Suprapubic skin (tissue), 4 donors: ENCODE data around the gene WDR6. TPM values are rescaled to one million over a fixed set of nuclear protein-coding genes. Genes with fewer than 3 reads are reported as not detected.
"Not testable (repeated sequence)": the region's sequence is repeated elsewhere in the genome, so short reads cannot be mapped to it uniquely, and the experiment has no call there.

ENCODE experiments used
- DNase-seq, 2 donors: peaks; one replicate each; pipeline ENCODE4 v3.0.0-alpha.2; 2019; ENCODE audit warnings: low spot score in 2 of 2
- H3K27ac ChIP-seq: fragments of 200-600 bp; sonication (generic); one replicate; pipeline ENCODE4 v1.5.1; 2019
- H3K27me3 ChIP-seq: fragments of 200-600 bp; sonication (generic); one replicate; pipeline ENCODE4 v1.5.1; 2019
- H3K36me3 ChIP-seq: fragments of 200-600 bp; sonication (generic); one replicate; pipeline ENCODE4 v1.5.1; 2019
- H3K4me1 ChIP-seq: fragments of 200-600 bp; sonication (generic); one replicate; pipeline ENCODE4 v1.5.1; 2019
- H3K4me3 ChIP-seq: fragments of 200-600 bp; sonication (generic); one replicate; pipeline ENCODE4 v1.5.1; 2019; ENCODE audit warnings: mild to moderate bottlenecking
- H3K9me3 ChIP-seq: fragments of 200-600 bp; sonication (generic); one replicate; pipeline ENCODE4 v1.5.1; 2019
- EP300 ChIP-seq: sonication (generic); formaldehyde crosslinking; IDR thresholded peaks from one replicate; pipeline ENCODE4 v1.6.1; 2017; ENCODE audit warnings: antibody characterized with exemption
- POLR2A ChIP-seq, 2 donors: fragments of 450-650 bp; IDR thresholded peaks; one replicate each; pipeline ENCODE4 v1.6.1; 2017; ENCODE audit warnings: antibody characterized with exemption in 2 of 2, mild to moderate bottlenecking in 2 of 2, moderate library complexity in 2 of 2
- POLR2AphosphoS5 ChIP-seq, 3 donors: sonication (generic); formaldehyde crosslinking; IDR thresholded peaks; one replicate each; pipeline ENCODE4 v1.6.1; 2017; ENCODE audit warnings: antibody characterized with exemption in 3 of 3
- WGBS: methylation state at CpG from one replicate; pipeline ENCODE4 v1.1.5; 2018; 5-methylcytosine and 5-hydroxymethylcytosine counted together
- total RNA-seq, 4 donors: library from RNA; depleted of rRNA; stranded (reverse); fragments of >200 nt; gene quantifications; one replicate each; pipeline ENCODE4 v1.1.0, GENCODE V29; 2016
- TF ChIP-seq, protein P1 (sequence below), 2 donors: fragments of 200-600 bp in 1 of 2; fragments of 450-650 bp in 1 of 2; sonication (generic) in 1 of 2; IDR thresholded peaks; one replicate each; pipeline ENCODE4 v1.5.1; 2016 to 2019; ENCODE audit warnings: antibody characterized with exemption in 2 of 2, mild to moderate bottlenecking in 1 of 2, moderate library complexity in 1 of 2

Gene WDR6
- total RNA-seq, 4 donors from 2014 or later, result 49.1 to 105 (median 55.5) TPM

DNA sequence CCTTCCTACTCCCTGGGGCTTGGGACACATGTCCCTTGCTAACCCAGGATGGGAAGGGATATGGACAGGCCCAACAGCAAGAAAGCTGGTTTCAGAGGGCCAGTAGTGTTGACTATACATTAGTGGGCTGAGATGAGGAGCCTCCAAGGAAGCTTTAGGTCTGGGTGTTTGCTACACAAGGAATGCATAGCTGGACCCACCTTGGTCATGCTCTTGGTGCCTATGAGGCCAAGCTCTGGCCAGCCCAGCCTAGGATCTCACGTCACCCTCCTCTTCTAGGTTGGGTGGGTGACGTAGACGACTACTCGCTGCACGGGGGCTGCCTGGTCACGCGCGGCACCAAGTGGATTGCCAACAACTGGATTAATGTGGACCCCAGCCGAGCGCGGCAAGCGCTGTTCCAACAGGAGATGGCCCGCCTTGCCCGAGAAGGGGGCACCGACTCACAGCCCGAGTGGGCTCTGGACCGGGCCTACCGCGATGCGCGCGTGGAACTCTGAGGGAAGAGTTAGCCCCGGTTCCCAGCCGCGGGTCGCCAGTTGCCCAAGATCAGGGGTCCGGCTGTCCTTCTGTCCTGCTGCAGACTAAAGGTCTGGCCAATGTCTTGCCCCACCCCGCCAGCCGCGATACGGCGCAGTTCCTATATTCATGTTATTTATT is 653 bp upstream of the WDR6 start:
- Histone ChIP-seq H3K36me3 (peaks cover 1% of the 10 kb centered on the region), H3K9me3 (no peaks in the 10 kb centered on the region), H3K4me1 (peaks cover 27% of the 10 kb centered on the region), H3K27ac (peak overlapping the region; percentile 91), H3K27me3 (no peaks in the 10 kb centered on the region), H3K4me3 (peak overlapping the region; percentile 69)
- peak in 1 of 2 donors; percentile 82 for DNase-seq
- WGBS, result 0% methylated on average over 5 of the region's 32 CpGs
- TF ChIP-seq, protein P1, sequence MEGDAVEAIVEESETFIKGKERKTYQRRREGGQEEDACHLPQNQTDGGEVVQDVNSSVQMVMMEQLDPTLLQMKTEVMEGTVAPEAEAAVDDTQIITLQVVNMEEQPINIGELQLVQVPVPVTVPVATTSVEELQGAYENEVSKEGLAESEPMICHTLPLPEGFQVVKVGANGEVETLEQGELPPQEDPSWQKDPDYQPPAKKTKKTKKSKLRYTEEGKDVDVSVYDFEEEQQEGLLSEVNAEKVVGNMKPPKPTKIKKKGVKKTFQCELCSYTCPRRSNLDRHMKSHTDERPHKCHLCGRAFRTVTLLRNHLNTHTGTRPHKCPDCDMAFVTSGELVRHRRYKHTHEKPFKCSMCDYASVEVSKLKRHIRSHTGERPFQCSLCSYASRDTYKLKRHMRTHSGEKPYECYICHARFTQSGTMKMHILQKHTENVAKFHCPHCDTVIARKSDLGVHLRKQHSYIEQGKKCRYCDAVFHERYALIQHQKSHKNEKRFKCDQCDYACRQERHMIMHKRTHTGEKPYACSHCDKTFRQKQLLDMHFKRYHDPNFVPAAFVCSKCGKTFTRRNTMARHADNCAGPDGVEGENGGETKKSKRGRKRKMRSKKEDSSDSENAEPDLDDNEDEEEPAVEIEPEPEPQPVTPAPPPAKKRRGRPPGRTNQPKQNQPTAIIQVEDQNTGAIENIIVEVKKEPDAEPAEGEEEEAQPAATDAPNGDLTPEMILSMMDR (IDR thresholded peaks at IDR 0.05), result no peak
- TF ChIP-seq POLR2AphosphoS5 (IDR thresholded peaks at IDR 0.05), result no peak
- TF ChIP-seq POLR2A (IDR thresholded peaks at IDR 0.05), result no peak

DNA sequence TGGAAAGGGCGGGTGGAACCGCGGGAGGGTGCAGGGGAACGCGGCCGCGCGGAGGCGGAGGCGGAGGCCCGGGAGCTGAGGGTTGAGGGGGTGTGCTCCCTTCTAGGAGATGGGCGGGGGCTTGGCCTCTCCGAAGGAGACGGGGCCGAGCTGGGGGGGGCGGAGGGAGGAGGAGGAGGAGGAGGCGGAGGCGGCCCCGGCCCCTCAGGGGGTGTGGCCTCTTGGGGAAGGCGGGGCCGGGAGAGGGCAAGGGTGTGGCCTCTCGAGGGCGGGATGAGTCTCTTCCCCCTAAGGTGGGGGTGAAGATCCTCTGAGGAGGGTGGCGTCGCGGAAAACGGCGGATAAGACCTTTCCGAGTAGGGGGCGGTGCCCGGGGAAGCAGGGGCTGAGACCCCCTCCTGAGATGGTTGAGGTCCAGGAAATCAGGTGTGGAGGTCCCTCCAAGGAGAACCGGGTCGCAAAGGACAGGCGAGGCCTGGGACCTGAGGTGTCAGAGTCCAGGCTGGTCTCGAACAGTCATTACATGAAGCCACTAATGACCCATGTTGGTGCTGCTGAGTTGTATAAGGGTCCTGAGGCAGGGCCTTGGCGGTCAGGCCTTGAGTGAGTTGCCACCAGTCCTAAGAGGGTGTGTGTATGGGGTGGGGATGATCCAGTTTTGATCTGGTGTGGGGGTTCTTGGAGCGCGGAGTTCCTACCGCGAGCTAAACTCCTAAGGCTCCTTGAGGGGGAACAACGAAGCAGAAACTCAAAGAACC is 759 bp downstream of the WDR6 start:
- peak; percentile 96 to 97 for DNase-seq
- H3K27me3 ChIP-seq, result no peaks in the 10 kb centered on the region
- TF ChIP-seq POLR2A (IDR thresholded peaks at IDR 0.05) (no peak), POLR2AphosphoS5 (IDR thresholded peaks at IDR 0.05) (no peak), EP300 (no peak)
- TF ChIP-seq, protein P1 (IDR thresholded peaks at IDR 0.05), result no peak
- peak overlapping the region; percentile 91 for H3K27ac ChIP-seq
- H3K36me3 ChIP-seq, result peaks cover 14% of the 10 kb centered on the region
- H3K4me3 ChIP-seq, result peak overlapping the region; percentile 69
- WGBS, result 16% methylated on average over 31 of the region's 41 CpGs
- peaks cover 37% of the 10 kb centered on the region for H3K4me1 ChIP-seq
- H3K9me3 ChIP-seq, result no peaks in the 10 kb centered on the region

DNA sequence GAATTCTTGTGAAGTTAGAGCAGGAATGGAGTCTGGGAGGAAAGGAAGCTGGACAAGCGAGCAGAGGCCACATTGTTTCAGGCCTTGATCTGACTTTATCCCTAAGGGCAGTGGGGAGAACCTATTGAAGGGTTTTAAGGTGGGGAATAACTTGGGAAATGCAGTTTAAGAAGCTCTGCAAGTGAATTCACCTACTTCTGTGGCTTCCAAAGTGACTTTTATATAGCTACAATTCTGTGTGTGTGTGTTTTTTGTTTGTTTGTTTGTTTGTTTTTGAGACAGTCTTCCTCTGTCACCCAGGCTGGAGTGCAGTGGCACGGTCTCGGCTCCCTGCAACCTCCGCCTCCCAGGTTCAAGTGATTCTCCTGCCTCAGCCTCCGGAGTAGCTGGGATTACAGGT is 1.4 kb downstream of the WDR6 start:
- not testable (repeated sequence) for H3K27me3 ChIP-seq, H3K9me3 ChIP-seq, DNase-seq
- 89% methylated on average over 5 of the region's 5 CpGs for WGBS
- H3K27ac ChIP-seq, result peak overlapping the region; percentile 91
- H3K4me3 ChIP-seq, result peak overlapping the region; percentile 69
- H3K4me1 ChIP-seq, result peaks cover 41% of the 10 kb centered on the region
- peaks cover 16% of the 10 kb centered on the region for H3K36me3 ChIP-seq

DNA sequence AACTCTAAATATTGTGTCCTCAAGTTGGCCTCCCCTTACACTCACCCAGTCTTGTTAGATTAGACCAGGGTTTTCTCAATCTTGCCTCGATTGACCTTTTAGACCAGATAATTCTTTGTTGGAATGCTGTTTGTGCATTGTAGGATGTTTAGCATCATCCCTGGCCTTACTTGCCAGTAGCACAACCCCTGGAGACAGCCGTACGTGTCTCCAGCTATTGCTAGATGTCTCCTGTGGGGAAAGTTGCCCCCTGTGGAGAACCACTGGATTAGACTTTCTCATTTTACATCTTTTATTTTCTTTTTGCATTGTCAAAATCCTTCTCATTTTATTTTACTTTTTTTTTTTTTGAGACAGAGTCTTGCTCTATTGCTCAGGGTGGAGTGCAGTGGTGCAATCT is 2.2 kb downstream of the WDR6 start:
- H3K9me3 ChIP-seq, result no peaks in the 10 kb centered on the region
- no peak overlapping the region for H3K27ac ChIP-seq
- H3K4me3 ChIP-seq, result no peak overlapping the region
- DNase-seq, result no peak
- peaks cover 20% of the 10 kb centered on the region for H3K36me3 ChIP-seq
- H3K4me1 ChIP-seq, result peaks cover 42% of the 10 kb centered on the region
- TF ChIP-seq EP300 (no peak), POLR2AphosphoS5 (IDR thresholded peaks at IDR 0.05) (no peak), POLR2A (IDR thresholded peaks at IDR 0.05) (no peak)
- TF ChIP-seq, protein P1 (IDR thresholded peaks at IDR 0.05), result no peak
- 87% methylated on average over 3 of the region's 3 CpGs for WGBS
- H3K27me3 ChIP-seq, result no peaks in the 10 kb centered on the region

DNA sequence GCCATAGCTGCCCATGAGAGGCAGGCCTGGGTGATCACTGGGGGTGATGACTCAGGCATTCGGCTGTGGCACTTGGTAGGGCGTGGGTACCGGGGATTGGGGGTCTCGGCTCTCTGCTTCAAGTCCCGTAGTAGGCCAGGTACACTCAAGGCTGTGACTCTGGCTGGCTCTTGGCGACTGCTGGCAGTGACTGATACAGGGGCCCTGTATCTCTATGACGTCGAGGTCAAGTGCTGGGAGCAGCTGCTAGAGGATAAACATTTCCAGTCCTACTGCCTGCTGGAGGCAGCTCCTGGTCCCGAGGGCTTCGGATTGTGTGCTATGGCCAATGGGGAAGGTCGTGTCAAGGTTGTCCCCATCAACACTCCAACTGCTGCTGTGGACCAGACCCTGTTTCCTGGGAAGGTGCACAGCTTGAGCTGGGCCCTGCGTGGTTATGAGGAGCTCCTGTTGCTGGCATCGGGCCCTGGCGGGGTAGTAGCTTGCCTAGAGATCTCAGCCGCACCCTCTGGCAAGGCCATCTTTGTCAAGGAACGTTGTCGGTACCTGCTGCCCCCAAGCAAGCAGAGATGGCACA is 5.3 kb downstream of the WDR6 start:
- Histone ChIP-seq H3K4me3 (no peak overlapping the region), H3K27ac (no peak overlapping the region), H3K9me3 (no peaks in the 10 kb centered on the region), H3K4me1 (peaks cover 31% of the 10 kb centered on the region), H3K36me3 (peaks cover 45% of the 10 kb centered on the region), H3K27me3 (no peaks in the 10 kb centered on the region)
- 91% methylated on average over 8 of the region's 17 CpGs for WGBS
- TF ChIP-seq, protein P1 (IDR thresholded peaks at IDR 0.05), result no peak
- TF ChIP-seq POLR2AphosphoS5 (IDR thresholded peaks at IDR 0.05), result no peak
- TF ChIP-seq POLR2A (IDR thresholded peaks at IDR 0.05), result no peak
- no peak for TF ChIP-seq EP300
- no peak for DNase-seq
